K562 (cell line): ENCODE measurements around the gene ADI1. TPM values are rescaled to one million over a fixed set of nuclear protein-coding genes. Genes with fewer than 3 reads are reported as not detected.

ENCODE experiments used
- CEBPB ChIP-seq: fragments of 450-650 bp; IDR thresholded peaks from 2 replicates; pipeline ENCODE4 v1.6.1; 2016; ENCODE audit warnings: missing genetic modification characterization, missing compliant biosample characterization
- ETV1 ChIP-seq: fragments of 450-650 bp; conservative IDR thresholded peaks from 2 replicates; pipeline ENCODE4 v1.6.1; 2016; ENCODE audit warnings: missing genetic modification characterization, control low read depth, low read depth, missing compliant biosample characterization
- GABPA ChIP-seq: fragments of 200-800 bp; sonication (Bioruptor generic); conservative IDR thresholded peaks from 2 replicates; pipeline ENCODE4 v1.6.1; 2016; ENCODE audit warnings: low read depth, missing genetic modification characterization, missing compliant biosample characterization
- GABPB1 ChIP-seq: sonication (generic); formaldehyde crosslinking; IDR thresholded peaks from 2 replicates; pipeline ENCODE4 v1.8.0; 2022; ENCODE audit warnings: mild to moderate bottlenecking, missing genetic modification reagents
- JUND ChIP-seq, 2 experiments: IDR thresholded peaks; 2 replicates in 1 of 2; 3 replicates in 1 of 2; pipeline ENCODE4 v1.6.1; 2011; ENCODE audit warnings: borderline replicate concordance in 2 of 2, low read depth in 2 of 2, low read length in 2 of 2, improper control_type of control experiment in 1 of 2, missing biosample characterization in 1 of 2, missing genetic modification characterization in 1 of 2, missing genetic modification reagents in 1 of 2
- PRDM10 ChIP-seq: fragments of 450-650 bp; IDR thresholded peaks from 2 replicates; pipeline ENCODE4 v1.6.1; 2018; ENCODE audit not compliant: partially characterized antibody
- RBBP5 ChIP-seq: fragments of 200-600 bp; sonication (generic); IDR thresholded peaks from 2 replicates; pipeline ENCODE4 v1.6.1; 2012; ENCODE audit warnings: borderline replicate concordance, mild to moderate bottlenecking, low read length, control low read depth, inconsistent platforms; ENCODE audit not compliant: insufficient read depth, poor library complexity, severe bottlenecking
- TFAP4 ChIP-seq: sonication (generic); formaldehyde crosslinking; IDR thresholded peaks from 2 replicates; pipeline ENCODE4 v1.8.0; 2022; ENCODE audit warnings: missing genetic modification reagents, mild to moderate bottlenecking, moderate library complexity, borderline replicate concordance
- UBTF ChIP-seq, 2 experiments: IDR thresholded peaks; 2 replicates each; pipeline ENCODE4 v1.6.1; 2012; ENCODE audit warnings: improper control_type of control experiment in 2 of 2, low read depth in 2 of 2, low read length in 2 of 2, borderline replicate concordance in 1 of 2
- polyA plus RNA-seq, 8 experiments: library from polyadenylated mRNA; depleted of rRNA in 4 of 8; stranded (reverse) in 5 of 8; unstranded in 3 of 8; fragments of >200 nt; fragmentation: Nextera tagmentation in 2 of 8; fragmentation: Illumina TruSeq in 1 of 8; extraction: Ambion mirVana in 2 of 8; extraction: Trizol in 1 of 8; gene quantifications; 2 replicates each; pipeline versions ENCODE4 v1.2.1 to v1.2.3, GENCODE V29; 2011 to 2014; ENCODE audit warnings: inconsistent platforms in 1 of 8, missing spikeins in 1 of 8
- total RNA-seq, 7 experiments: library from RNA; depleted of rRNA in 6 of 7; stranded (reverse); fragments of >200 nt in 6 of 7; fragmentation: Illumina TruSeq in 2 of 7; extraction: Trizol in 2 of 7; gene quantifications; 2 replicates each; pipeline versions ENCODE4 v1.2.1 to v1.2.3, GENCODE V29; 2011 to 2021; ENCODE audit warnings: low replicate concordance in 1 of 7
- TF ChIP-seq, protein P1 (sequence below): sonication (generic); formaldehyde crosslinking; IDR thresholded peaks from 2 replicates; pipeline ENCODE4 v1.8.0; 2023; ENCODE audit warnings: missing genetic modification reagents, mild to moderate bottlenecking, borderline replicate concordance

The ADI1 gene
- total and polyA plus RNA-seq, 9 of the 15 experiments (the other 6 are each of a cell fraction or from before 2014, with no cell fraction given): 6.1 to 51.0 (median 27.1) TPM

- TF ChIP-seq, protein P1, sequence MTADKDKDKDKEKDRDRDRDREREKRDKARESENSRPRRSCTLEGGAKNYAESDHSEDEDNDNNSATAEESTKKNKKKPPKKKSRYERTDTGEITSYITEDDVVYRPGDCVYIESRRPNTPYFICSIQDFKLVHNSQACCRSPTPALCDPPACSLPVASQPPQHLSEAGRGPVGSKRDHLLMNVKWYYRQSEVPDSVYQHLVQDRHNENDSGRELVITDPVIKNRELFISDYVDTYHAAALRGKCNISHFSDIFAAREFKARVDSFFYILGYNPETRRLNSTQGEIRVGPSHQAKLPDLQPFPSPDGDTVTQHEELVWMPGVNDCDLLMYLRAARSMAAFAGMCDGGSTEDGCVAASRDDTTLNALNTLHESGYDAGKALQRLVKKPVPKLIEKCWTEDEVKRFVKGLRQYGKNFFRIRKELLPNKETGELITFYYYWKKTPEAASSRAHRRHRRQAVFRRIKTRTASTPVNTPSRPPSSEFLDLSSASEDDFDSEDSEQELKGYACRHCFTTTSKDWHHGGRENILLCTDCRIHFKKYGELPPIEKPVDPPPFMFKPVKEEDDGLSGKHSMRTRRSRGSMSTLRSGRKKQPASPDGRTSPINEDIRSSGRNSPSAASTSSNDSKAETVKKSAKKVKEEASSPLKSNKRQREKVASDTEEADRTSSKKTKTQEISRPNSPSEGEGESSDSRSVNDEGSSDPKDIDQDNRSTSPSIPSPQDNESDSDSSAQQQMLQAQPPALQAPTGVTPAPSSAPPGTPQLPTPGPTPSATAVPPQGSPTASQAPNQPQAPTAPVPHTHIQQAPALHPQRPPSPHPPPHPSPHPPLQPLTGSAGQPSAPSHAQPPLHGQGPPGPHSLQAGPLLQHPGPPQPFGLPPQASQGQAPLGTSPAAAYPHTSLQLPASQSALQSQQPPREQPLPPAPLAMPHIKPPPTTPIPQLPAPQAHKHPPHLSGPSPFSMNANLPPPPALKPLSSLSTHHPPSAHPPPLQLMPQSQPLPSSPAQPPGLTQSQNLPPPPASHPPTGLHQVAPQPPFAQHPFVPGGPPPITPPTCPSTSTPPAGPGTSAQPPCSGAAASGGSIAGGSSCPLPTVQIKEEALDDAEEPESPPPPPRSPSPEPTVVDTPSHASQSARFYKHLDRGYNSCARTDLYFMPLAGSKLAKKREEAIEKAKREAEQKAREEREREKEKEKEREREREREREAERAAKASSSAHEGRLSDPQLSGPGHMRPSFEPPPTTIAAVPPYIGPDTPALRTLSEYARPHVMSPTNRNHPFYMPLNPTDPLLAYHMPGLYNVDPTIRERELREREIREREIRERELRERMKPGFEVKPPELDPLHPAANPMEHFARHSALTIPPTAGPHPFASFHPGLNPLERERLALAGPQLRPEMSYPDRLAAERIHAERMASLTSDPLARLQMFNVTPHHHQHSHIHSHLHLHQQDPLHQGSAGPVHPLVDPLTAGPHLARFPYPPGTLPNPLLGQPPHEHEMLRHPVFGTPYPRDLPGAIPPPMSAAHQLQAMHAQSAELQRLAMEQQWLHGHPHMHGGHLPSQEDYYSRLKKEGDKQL: no peak
- no peak for TF ChIP-seq CEBPB (tag)
- peak; percentile 1 for TF ChIP-seq RBBP5
- peak in 1 of 2 experiments; percentile 60; a peak in 1 of 4 replicates for TF ChIP-seq UBTF (IDR thresholded peaks at IDR 0.05; ENCODE audit: borderline replicate concordance in 1 of 2, low read depth in 2 of 2, low read length in 2 of 2)
- no peak for TF ChIP-seq ETV1 (tag)
- peak; percentile 60; the same call in 1 of the 2 replicates for TF ChIP-seq GABPB1
- peak; percentile 26; the same call in 1 of the 2 replicates for TF ChIP-seq JUND (IDR thresholded peaks at IDR 0.05; ENCODE audit: borderline replicate concordance, low read depth, low read length)
- TF ChIP-seq JUND (tag; IDR thresholded peaks at IDR 0.05; ENCODE audit: borderline replicate concordance, low read depth, low read length): no peak
- peak; percentile 69 for TF ChIP-seq GABPA (tag)
- 0 out of 2 replicates have a peak, but pooled peaks have one; percentile 27 for TF ChIP-seq TFAP4 (CRISPR knock-in tag)
- no peak for TF ChIP-seq PRDM10
These were observed 17.6 kb upstream of the ADI1 start (continued) for GRCh38 chr2:3536682-3537632.
